HL-60 (cell line): ENCODE data around the gene RNF121.

Experiments
- DNase-seq, 2 experiments: peaks; one replicate each; pipeline ENCODE4 v3.0.0-alpha.2; 2010 to 2020; ENCODE audit warnings: low read depth in 1 of 2, low spot score in 1 of 2
- H3K27ac ChIP-seq: fragments of 250-450 bp; sonication (Bioruptor Pico); replicated peaks from 2 replicates; pipeline ENCODE4 v1.5.1; 2020; ENCODE audit warnings: mild to moderate bottlenecking, moderate library complexity
- H3K27me3 ChIP-seq: fragments of 250-450 bp; sonication (Bioruptor Pico); 2 replicates; pipeline ENCODE4 v1.5.1; 2021; ENCODE audit warnings: mild to moderate bottlenecking, moderate library complexity; ENCODE audit not compliant: insufficient read depth, poor library complexity, severe bottlenecking
- H3K4me3 ChIP-seq: replicated peaks from 2 replicates; pipeline ENCODE4 v1.5.1; 2011; ENCODE audit warnings: mild to moderate bottlenecking, control low read depth, low read length; ENCODE audit not compliant: insufficient read depth
- GABPA ChIP-seq: IDR thresholded peaks from 2 replicates; pipeline ENCODE4 v1.6.1; 2012; ENCODE audit warnings: low read depth
- POLR2AphosphoS5 ChIP-seq: IDR thresholded peaks from 2 replicates; pipeline ENCODE4 v1.6.1; 2012; ENCODE audit warnings: low read depth
- REST ChIP-seq: IDR thresholded peaks from 2 replicates; pipeline ENCODE4 v1.6.1; 2012; ENCODE audit warnings: low read depth; ENCODE audit not compliant: insufficient replicate concordance
- SPI1 ChIP-seq: IDR thresholded peaks from 2 replicates; pipeline ENCODE4 v1.6.1; 2012; ENCODE audit warnings: low read depth, mild to moderate bottlenecking, borderline replicate concordance
- TF ChIP-seq, protein P1 (sequence below): IDR thresholded peaks from one replicate; pipeline ENCODE4 v1.5.1; 2011; ENCODE audit warnings: low read length, control low read depth, inconsistent platforms; ENCODE audit not compliant: insufficient read depth

RNF121 gene

DNA sequence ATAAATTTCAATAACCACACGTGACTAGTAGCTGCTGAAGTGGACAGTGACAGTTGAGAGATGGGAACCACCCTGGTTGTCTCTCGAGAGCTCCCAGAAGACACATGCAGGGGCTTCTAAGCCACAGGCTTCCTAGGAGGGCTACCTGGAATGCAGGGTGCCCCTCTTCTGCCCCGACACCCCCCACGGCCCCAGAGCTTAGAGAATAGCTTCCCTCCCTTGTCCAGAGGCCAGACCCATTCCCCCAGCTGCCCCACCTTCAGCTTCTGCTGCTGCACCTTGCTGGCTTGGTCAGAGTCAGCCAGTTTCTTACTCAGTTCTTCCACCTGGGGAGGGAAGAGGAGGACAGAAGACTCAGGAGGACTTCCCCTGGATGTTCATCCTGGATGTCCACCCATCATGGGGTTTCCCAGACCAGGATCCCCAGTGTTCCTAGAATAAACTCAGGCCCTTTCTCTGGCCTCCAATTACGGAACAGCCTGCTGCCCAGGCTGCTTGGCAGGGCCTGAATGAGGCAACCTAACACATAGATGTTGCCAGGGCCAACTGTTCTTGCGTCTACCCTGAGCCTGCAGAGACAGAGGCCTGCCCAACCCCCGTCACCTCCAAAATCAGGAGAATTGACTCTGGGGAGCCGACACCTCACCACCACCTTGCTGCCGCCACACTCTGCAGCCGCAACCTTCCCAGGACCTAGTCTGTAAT, 81.8 kb downstream of the RNF121 start:
- no peak for DNase-seq

GRCh38 chr11:72012091-72012630, 83.3 kb downstream of the RNF121 start:
- no peak overlapping the region for H3K4me3 ChIP-seq
- no peaks in the 10 kb centered on the region for H3K27me3 ChIP-seq
- TF ChIP-seq SPI1, result no peak
- TF ChIP-seq GABPA, result no peak
- no peak for TF ChIP-seq POLR2AphosphoS5
- no peak for TF ChIP-seq REST
- TF ChIP-seq, protein P1, sequence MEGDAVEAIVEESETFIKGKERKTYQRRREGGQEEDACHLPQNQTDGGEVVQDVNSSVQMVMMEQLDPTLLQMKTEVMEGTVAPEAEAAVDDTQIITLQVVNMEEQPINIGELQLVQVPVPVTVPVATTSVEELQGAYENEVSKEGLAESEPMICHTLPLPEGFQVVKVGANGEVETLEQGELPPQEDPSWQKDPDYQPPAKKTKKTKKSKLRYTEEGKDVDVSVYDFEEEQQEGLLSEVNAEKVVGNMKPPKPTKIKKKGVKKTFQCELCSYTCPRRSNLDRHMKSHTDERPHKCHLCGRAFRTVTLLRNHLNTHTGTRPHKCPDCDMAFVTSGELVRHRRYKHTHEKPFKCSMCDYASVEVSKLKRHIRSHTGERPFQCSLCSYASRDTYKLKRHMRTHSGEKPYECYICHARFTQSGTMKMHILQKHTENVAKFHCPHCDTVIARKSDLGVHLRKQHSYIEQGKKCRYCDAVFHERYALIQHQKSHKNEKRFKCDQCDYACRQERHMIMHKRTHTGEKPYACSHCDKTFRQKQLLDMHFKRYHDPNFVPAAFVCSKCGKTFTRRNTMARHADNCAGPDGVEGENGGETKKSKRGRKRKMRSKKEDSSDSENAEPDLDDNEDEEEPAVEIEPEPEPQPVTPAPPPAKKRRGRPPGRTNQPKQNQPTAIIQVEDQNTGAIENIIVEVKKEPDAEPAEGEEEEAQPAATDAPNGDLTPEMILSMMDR, result no peak
- no peak overlapping the region for H3K27ac ChIP-seq
- DNase-seq, result no peak

More for the DNA sequence above, 81.8 kb downstream of the RNF121 start:
- Histone ChIP-seq H3K4me3 (no peak overlapping the region), H3K27me3 (no peaks in the 10 kb centered on the region), H3K27ac (no peak overlapping the region)
- TF ChIP-seq SPI1, result no peak
- TF ChIP-seq POLR2AphosphoS5, result no peak; the same call in none of the 2 replicates
- TF ChIP-seq REST, result no peak
- no peak for TF ChIP-seq GABPA
- TF ChIP-seq, protein P1, result no peak

DNA sequence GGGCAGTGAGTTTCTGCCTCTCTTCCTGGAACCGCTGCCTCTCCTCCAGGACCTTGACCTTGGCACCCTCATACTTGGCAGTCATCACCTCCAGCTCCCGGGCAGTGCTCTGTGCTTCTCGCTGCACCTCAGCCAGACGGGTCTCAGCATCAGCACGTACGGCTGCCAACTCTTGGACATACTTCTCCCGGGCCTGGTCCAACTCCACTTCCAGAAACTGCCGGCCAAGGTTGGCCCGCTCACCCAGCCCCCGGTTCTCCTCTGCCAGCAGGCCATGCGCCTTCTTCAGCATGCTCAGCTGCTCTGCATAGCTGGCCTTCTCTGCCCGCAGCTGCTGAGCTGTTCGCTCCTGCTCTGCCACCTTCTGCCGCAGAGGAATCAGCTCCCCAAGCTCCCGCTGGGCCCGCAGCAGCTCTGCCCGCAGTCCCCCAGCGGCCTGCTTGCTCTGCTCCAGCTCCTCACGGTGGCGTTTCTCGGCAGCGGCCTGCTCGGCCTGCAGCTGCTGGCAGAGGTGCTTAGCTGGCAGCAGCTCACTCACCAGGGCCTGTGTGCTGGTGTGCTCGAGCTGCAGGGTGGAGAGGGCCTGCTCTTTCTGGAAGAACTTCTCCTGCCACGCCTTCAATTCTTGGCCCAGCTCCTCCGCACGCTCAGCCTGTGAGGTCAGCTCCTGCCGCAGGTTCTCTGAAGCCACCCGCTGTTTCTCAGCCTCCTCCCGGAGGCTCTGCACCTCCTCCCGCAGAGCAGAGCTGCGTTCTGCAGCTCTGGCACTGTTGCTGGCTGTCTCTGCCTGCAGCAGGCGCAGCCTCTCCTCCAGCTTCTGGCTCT, 84.3 kb downstream of the RNF121 start:
- H3K27me3 ChIP-seq, result no peaks in the 10 kb centered on the region
- TF ChIP-seq GABPA (no peak), POLR2AphosphoS5 (no peak), REST (no peak)
- H3K4me3 ChIP-seq, result no peak overlapping the region
- H3K27ac ChIP-seq, result no peak overlapping the region
- no peak for DNase-seq
